Aorta (tissue), 5 donors: ENCODE measurements around the gene TBX21. TPM values are rescaled to one million over a fixed set of nuclear protein-coding genes. Genes with fewer than 3 reads are reported as not detected.

Source experiments
- ATAC-seq: fragments of 200-7000 bp; cut with Tn5 transposase; one replicate; pipeline ENCODE4 v1.9.1; 2022; ENCODE audit warnings: moderate library complexity; ENCODE audit not compliant: low FRiP score
- DNase-seq, 2 donors: peaks; one replicate each; pipeline ENCODE4 v3.0.0-alpha.2; 2020
- H3K27ac ChIP-seq, 2 donors: one replicate each; pipeline ENCODE4 v1.5.1; 2013; ENCODE audit warnings: low read length in 2 of 2, mild to moderate bottlenecking in 2 of 2, moderate library complexity in 2 of 2, control low read depth in 1 of 2, inconsistent platforms in 1 of 2, low read depth in 1 of 2
- H3K27me3 ChIP-seq, 2 donors: one replicate each; pipeline ENCODE4 v1.6.1; 2013; ENCODE audit warnings: control low read depth in 1 of 2, low read length in 1 of 2, mild to moderate bottlenecking in 1 of 2, moderate library complexity in 1 of 2; ENCODE audit not compliant: insufficient read depth in 2 of 2, control insufficient read depth in 1 of 2
- H3K36me3 ChIP-seq, 2 donors: one replicate each; pipeline ENCODE4 v1.6.1; 2013; ENCODE audit warnings: control low read depth in 1 of 2, low read length in 1 of 2, mild to moderate bottlenecking in 1 of 2; ENCODE audit not compliant: insufficient read depth in 2 of 2, control insufficient read depth in 1 of 2
- H3K4me1 ChIP-seq, 2 donors: one replicate each; pipeline ENCODE4 v1.6.1; 2013; ENCODE audit warnings: low read length in 2 of 2, control low read depth in 1 of 2, mild to moderate bottlenecking in 1 of 2, moderate library complexity in 1 of 2; ENCODE audit not compliant: insufficient read depth in 2 of 2, control insufficient read depth in 1 of 2
- H3K4me3 ChIP-seq, 2 donors: one replicate each; pipeline ENCODE4 v1.5.1; 2013; ENCODE audit warnings: low read length in 2 of 2, control low read depth in 1 of 2, mild to moderate bottlenecking in 1 of 2
- H3K9me3 ChIP-seq: one replicate; pipeline ENCODE4 v1.6.1; 2013; ENCODE audit warnings: mild to moderate bottlenecking, low read length; ENCODE audit not compliant: control insufficient read depth
- WGBS, 2 donors: extraction: QIAGEN DNeasy Blood & Tissue Kit; methylation state at CpG; one replicate each; pipeline ENCODE4 v1.1.7; 2013; 5-methylcytosine and 5-hydroxymethylcytosine counted together
- intact Hi-C, 2 donors: fragments of 100-400 bp; cut with DNase I; formaldehyde crosslinking; loops; one replicate each; pipeline versions ENCODE4 v1.14.2 to v1.15.0; 2022
- polyA plus RNA-seq, 2 donors: library from polyadenylated mRNA; stranded (reverse); fragments of 200-250 nt; gene quantifications; one replicate each; pipeline ENCODE4 v1.2.3, GENCODE V29; 2013
- total RNA-seq, 2 donors: library from RNA; stranded (reverse); fragmentation: NEBNext Ultra II Directional; extraction: Animal tissue kit (Norgen Biotek cat#: 25700); gene quantifications; one replicate each; pipeline ENCODE4 v1.2.1, GENCODE V29; 2021
- donor health status: healthy with polysubstance abuse.
- donor health status: Bipolar disorder and iron deficiency.
- donor health status: DM: no; HTN: no; CAD: no.
- donor health status: DM: no; HTN: no; CAD: no.
- donor health status: DM: yes; HTN: yes; CAD: no.

The TBX21 gene
- total and polyA plus RNA-seq, 4 donors, result 0.39 to 0.99 TPM; not detected in 2

- no peaks in the 10 kb centered on the region for H3K36me3 ChIP-seq
- WGBS, 2 donors, result 60 to 70% methylated on average over 13 of the region's 13 CpGs
- H3K27me3 ChIP-seq, result no peaks in the 10 kb centered on the region
- H3K27ac ChIP-seq, result no peak overlapping the region
- no peak overlapping the region for H3K4me3 ChIP-seq
- DNase-seq (no peak), ATAC-seq (no peak)
- intact Hi-C loops, result loop anchor here in 1 of 2 donors (5.0 kb wide), 1 partner anchor 67 kb away; no protein-coding TSS in a partner anchor
- H3K9me3 ChIP-seq, result no peaks in the 10 kb centered on the region
- H3K4me1 ChIP-seq, result no peaks in the 10 kb centered on the region
These were observed 7.5 kb upstream of the TBX21 start for GRCh38 chr17:47725446-47726111.

GRCh38 chr17:47726796-47727703 is 6.0 kb upstream of the TBX21 start:
- Histone ChIP-seq H3K36me3 (no peaks in the 10 kb centered on the region), H3K4me3 (no peak overlapping the region), H3K9me3 (no peaks in the 10 kb centered on the region), H3K4me1 (no peaks in the 10 kb centered on the region), H3K27ac (no peak overlapping the region), H3K27me3 (no peaks in the 10 kb centered on the region)
- WGBS, 2 donors, result 83 to 84% methylated on average over 12 of the region's 12 CpGs
- intact Hi-C loops, result loop anchor here in 1 of 2 donors (5.0 kb wide), 1 partner anchor 65 kb away; no protein-coding TSS in a partner anchor
- ATAC-seq (peak; percentile 13), DNase-seq (peak in 1 of 2 donors; percentile 49)

- Histone ChIP-seq H3K27me3 (peaks cover 0 to 1% of the 10 kb centered on the region in 2 donors), H3K36me3 (no peaks in the 10 kb centered on the region), H3K27ac (no peak overlapping the region), H3K4me3 (no peak overlapping the region), H3K4me1 (no peaks in the 10 kb centered on the region), H3K9me3 (no peaks in the 10 kb centered on the region)
- DNase-seq (peak; percentile 34 to 44), ATAC-seq (no peak)
- intact Hi-C loops, result loop anchor here in 1 of 2 donors (5.0 kb wide), 1 partner anchor 65 kb away; no protein-coding TSS in a partner anchor
- WGBS, 2 donors, result 76 to 82% methylated on average over 9 of the region's 9 CpGs
These were observed 5.4 kb upstream of the TBX21 start for GRCh38 chr17:47727704-47728036.

GRCh38 chr17:47728214-47728877 is 4.7 kb upstream of the TBX21 start:
- intact Hi-C loops, result loop anchor here in 1 of 2 donors (5.0 kb wide), 1 partner anchor 64 kb away; no protein-coding TSS in a partner anchor
- Histone ChIP-seq H3K9me3 (no peaks in the 10 kb centered on the region), H3K27me3 (peaks cover 0 to 1% of the 10 kb centered on the region in 2 donors), H3K36me3 (no peaks in the 10 kb centered on the region), H3K4me1 (no peaks in the 10 kb centered on the region), H3K4me3 (no peak overlapping the region), H3K27ac (no peak overlapping the region)
- DNase-seq, result peak; percentile 5 to 45
- ATAC-seq, result no peak
- 87 to 88% methylated on average over 4 of the region's 4 CpGs for WGBS, 2 donors

DNA sequence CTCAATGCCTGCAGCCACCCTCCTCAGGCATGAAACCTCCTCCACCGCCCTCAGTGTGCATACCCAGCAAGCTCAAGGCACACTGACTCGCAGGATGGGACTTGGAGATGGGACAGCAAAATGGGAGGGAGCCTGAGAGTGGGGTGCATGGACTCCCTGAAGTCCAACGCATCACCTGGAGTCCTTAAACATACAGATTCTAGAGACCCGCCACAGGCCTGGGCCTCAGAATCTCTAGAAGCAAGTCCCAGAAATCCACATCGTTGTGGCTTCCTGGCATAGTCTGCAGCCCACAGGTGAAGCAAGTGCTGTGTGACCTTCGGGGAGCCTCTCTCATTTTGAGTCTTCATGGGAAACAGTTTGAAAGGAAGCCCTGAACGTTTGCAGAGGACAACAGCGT is 3.6 kb upstream of the TBX21 start:
- Histone ChIP-seq H3K9me3 (no peaks in the 10 kb centered on the region), H3K27ac (no peak overlapping the region), H3K4me1 (no peaks in the 10 kb centered on the region), H3K36me3 (no peaks in the 10 kb centered on the region), H3K4me3 (no peak overlapping the region), H3K27me3 (peaks cover 0 to 1% of the 10 kb centered on the region in 2 donors)
- intact Hi-C loops, result loop anchor here in 1 of 2 donors (5.0 kb wide), 1 partner anchor 63 kb away; no protein-coding TSS in a partner anchor
- DNase-seq (peak; percentile 32 to 33), ATAC-seq (no peak)
- WGBS, 2 donors, result 76 to 79% methylated on average over 8 of the region's 8 CpGs

GRCh38 chr17:47730681-47731080 is 2.4 kb upstream of the TBX21 start:
- H3K4me1 ChIP-seq, result no peaks in the 10 kb centered on the region
- no peaks in the 10 kb centered on the region for H3K36me3 ChIP-seq
- no peak for ATAC-seq
- H3K4me3 ChIP-seq, result no peak overlapping the region
- peak; percentile 27 to 57 for DNase-seq
- peaks cover 0 to 1% of the 10 kb centered on the region in 2 donors for H3K27me3 ChIP-seq
- H3K9me3 ChIP-seq, result no peaks in the 10 kb centered on the region
- 89 to 91% methylated on average over 4 of the region's 4 CpGs for WGBS, 2 donors
- intact Hi-C loops, result no loop called here
- no peak overlapping the region for H3K27ac ChIP-seq

- H3K27me3 ChIP-seq, result peaks cover 0 to 1% of the 10 kb centered on the region in 2 donors
These were observed 1.6 kb upstream of the TBX21 start for GRCh38 chr17:47731396-47731795.

DNA sequence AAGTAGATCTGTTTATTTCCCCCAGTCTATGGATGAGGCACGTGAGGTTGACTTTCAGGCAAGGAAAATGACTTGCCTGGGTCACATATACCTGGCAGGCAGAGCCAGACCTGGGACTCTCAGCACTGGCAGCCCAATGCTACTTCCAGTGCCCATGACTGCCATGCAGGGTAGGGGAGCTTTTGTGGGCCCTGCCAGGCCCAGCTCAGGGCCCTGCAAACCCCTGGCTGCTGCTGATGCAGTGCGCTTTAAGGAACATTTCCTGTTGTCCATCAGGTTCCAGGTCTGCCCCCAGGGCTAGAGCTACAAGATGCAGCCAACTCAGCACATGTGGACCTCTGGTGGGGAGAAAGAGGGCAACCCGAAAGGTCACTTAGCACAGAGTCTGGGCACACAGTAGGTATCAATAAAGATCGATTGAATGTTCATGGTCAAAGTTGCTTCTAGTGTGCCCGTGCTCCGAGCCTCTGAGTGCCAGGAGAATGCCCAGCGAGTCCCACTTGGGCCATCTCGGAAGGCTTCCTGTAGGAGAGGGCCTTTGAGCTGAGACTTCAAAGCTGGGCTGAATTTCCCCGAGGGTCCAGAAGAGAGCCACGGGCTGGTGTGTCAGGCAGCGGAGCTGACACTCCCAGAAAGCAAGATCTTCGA is 513 bp upstream of the TBX21 start:
- intact Hi-C loops, result no loop called here
- 43 to 45% methylated on average over 11 to 12 of the region's 12 CpGs for WGBS, 2 donors
- DNase-seq, result peak; percentile 21 to 51
- H3K9me3 ChIP-seq, result no peaks in the 10 kb centered on the region
- H3K4me3 ChIP-seq, result no peak overlapping the region
- no peaks in the 10 kb centered on the region for H3K36me3 ChIP-seq
- H3K27ac ChIP-seq, result no peak overlapping the region
- peaks cover 0 to 1% of the 10 kb centered on the region in 2 donors for H3K27me3 ChIP-seq
- ATAC-seq, result no peak
- H3K4me1 ChIP-seq, result no peaks in the 10 kb centered on the region

More at GRCh38 chr17:47731396-47731795, 1.6 kb upstream of the TBX21 start:
- ATAC-seq, result no peak
- DNase-seq, result peak; percentile 6 to 15
- intact Hi-C loops, result no loop called here
- H3K27ac ChIP-seq, result no peak overlapping the region
- no peaks in the 10 kb centered on the region for H3K36me3 ChIP-seq
- H3K4me3 ChIP-seq, result no peak overlapping the region
- no peaks in the 10 kb centered on the region for H3K4me1 ChIP-seq
- WGBS, 2 donors, result 81 to 84% methylated on average over 2 of the region's 2 CpGs
- no peaks in the 10 kb centered on the region for H3K9me3 ChIP-seq
